ENCODE measurements around the gene SPATA9.
"Not testable (repeated sequence)": the region's sequence is repeated elsewhere in the genome, so short reads cannot be mapped to it uniquely, and the experiment has no call there.

The SPATA9 gene

DNA sequence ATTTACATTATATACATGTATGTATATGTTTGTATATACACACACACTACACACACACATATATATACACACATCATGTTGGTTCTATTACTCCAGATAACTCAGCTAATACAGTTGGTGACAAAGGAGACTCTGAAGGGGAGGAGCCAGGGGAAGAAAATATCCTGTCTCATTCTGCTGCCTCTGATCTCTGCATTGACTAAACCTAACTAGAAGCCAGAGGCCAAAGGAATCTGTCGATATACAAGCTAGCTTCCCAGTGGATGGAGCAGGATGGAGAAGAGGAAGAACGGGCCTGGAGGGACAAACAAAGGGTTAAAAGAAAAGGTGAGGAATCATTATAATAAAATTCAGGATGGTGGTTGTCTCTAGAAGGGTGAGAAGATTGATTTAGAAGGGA, 34.6 kb upstream of the SPATA9 start:
- no peak for DNase-seq

DNA sequence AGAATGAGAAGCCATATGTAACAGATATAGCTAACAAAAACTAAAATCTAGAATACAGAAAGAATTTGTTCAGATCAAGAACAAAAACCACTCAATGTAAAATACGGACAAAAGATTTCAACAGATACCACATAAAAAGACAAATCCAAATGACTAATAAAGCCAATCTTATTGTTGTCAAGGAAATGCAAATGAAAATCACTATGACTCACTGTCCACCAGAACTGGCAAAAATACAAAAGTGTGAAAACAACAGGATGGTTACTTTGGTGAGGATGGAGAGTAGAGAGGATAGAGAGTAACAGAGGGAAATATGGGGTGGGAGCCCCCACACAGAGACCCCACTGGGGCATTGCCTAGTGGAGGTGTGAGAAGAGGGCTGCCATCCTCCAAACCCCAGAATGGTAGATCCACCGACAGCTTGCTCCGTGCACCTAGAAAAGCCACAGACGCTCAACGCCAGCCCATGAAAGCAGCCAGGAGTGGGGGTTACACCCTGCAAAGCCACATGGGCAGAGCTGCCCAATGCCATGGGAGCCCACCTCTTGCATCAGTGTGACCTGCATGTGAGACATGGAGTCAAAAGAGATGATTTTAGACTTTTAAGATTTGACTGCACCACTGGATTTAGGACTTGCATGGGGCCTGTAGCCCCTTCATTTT, 33.1 kb upstream of the SPATA9 start:
- DNase-seq, result no peak

DNA sequence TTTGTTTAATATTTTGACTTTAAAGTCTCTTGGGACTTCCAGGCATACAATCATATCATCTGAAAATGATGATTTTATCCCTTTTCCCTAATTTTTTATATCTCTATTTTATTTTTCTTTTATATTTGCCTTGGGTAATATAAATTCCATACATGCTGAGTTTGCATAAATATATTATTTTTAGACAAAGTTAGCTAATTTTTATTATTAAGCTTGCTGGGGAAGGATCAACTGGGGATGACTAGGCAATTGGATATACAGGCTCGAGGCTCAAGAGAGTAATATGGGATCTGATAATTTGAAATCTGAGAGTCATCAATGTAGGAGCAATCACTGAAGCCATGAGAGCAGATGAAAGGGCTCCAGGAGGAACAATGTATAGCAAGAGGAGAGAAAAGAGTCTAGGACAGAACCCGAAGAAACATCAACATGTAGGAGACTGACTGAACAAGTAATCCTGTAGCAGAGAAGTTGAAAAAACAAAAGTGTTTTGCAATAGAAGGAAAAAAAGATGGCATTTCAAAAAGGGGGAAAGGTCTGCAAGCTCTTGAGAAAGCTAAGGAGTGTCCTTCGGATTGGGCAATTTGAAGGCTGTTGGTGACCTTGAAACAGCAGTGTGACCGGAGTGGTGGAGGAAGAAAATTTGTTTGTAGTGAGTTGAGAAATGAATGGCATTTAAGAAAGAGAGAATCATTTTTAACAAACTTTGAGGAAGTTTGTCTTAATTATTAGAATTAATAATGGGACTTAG, 31.3 kb upstream of the SPATA9 start:
- DNase-seq, result no peak

GRCh38 chr5:95713246-95713645, 30.5 kb upstream of the SPATA9 start:
- DNase-seq, result not testable (repeated sequence)

DNA sequence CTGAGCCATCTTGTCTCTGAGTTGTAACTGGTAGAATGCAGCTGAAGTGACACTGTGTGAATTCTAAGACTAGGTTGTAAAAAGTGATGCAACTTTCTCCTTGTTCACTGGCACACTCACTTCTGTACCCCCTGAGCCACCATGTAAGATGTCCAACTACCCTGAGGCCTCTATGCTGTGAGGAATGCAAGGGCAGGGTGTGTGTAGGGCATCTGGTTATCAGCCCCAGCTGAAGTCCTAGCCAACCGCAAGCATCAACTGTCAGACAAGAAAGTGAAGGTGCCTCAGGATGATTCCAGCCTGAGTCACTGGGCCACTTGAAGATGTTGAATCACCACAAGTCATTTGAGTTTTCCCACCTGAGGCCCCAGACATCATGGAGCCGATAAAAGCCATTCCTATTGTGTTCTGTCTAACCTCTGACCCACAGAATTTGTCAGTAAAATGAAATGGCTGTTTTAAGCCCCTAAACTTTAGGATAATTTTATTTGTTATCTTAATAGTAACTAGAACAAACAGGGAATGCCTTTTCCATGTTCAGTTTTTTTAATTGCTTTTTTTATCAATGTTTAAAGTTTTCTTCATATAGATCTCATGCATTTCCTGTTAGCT, 29.7 kb upstream of the SPATA9 start:
- DNase-seq, result no peak

GRCh38 chr5:95711501-95712346, 28.9 kb upstream of the SPATA9 start:
- no peak for DNase-seq

GRCh38 chr5:95710651-95711500, 28.1 kb upstream of the SPATA9 start:
- DNase-seq, result not testable (repeated sequence)

- DNase-seq, result no peak
Measured at GRCh38 chr5:95709967-95710650, 27.3 kb upstream of the SPATA9 start.

DNA sequence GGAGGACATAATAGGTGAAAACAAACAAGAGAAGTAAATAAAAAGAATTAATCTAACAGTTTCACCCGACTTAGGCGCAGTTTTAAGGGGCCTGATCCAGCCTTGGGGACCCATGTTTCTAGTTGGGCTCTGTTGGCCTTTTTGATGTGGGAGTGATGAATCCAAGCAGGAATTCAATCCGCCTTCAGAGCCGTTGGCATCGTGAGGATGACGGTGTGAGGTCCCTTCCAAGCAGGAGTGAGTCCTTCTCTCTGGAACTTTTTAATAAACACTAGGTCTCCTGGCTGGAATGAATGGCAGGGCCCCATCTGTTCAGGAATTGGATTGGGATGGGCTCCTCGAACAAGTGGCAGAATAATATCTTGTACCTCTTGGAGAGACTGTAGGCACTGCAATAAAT, 26.1 kb upstream of the SPATA9 start:
- DNase-seq, result no peak

DNA sequence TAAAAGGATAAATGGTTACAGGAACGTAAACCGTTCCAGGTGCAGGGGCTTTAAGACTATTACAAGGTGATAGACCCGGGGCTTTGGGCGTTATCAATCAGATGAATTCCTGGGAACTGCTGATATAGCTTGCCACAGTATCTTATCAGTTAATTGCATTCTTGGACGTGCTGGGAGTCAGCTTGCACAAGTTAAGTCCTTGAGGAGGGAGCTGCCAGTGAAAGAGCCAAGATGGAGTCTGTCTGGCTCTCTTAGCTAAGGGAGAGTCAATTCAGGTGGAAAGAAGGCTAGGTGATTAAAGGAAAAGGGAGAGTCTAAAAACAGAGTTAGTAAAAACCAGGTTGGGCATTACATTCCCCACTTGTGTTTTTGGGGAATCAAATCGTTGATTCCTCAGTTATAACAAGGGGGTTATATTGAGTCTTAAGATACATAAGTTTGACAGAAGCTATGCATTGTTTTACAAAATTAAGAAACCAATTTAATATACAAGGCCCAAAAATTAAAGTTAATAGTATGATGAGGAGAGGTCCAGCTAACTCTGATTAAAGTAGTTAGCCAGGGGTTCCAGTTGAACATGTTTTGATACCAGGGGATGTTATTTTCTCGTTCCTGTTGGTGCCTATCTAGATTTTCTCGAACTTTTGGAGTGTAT, 24.9 kb upstream of the SPATA9 start:
- DNase-seq, result not testable (repeated sequence)

- no peak for DNase-seq
Measured at GRCh38 chr5:95707055-95707454, 24.3 kb upstream of the SPATA9 start.

DNA sequence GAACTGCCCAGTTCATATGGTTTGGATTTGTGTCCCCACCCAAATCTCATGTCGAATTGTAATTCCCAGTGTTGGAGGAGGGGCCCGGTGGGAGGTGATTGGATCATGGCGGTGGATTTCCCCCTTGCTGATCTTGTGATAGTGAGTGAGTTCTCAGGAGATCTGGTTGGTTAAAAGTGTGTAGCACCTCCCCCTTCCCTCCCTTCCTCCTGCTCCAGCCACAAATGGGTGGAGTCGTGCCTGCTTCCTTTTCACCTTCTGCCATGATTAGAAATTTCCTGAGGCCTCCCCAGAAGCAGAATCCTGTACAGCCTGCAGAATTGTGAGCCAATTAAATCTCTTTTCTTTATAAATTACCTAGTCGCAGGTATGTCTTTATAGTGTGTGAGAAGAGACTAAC, 23.4 kb upstream of the SPATA9 start:
- DNase-seq, result not testable (repeated sequence)

- no peak for DNase-seq
Measured at GRCh38 chr5:95704150-95704549, 21.4 kb upstream of the SPATA9 start.

GRCh38 chr5:95701074-95701473, 18.3 kb upstream of the SPATA9 start:
- no peak for DNase-seq

DNA sequence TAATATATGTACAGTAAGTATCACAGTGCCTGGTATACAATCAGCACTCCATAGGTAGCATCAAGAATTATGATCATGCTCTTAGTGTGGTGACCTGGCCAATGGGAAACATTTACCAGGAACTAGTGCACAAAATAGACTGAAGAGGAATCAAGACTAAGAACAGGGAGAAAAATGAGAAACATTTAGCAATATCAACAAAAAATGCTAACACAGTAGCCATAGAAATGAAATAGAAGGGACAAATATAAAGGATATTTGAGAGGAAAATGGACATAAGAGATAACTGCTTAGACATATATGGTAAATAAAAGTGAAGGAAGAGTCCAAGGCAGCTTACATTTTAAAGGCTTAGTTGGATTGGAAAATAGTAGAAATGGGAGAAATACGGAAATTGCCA, 16.5 kb upstream of the SPATA9 start:
- DNase-seq, result no peak

- no peak for DNase-seq
Measured at GRCh38 chr5:95697781-95698681, 15.2 kb upstream of the SPATA9 start.

DNA sequence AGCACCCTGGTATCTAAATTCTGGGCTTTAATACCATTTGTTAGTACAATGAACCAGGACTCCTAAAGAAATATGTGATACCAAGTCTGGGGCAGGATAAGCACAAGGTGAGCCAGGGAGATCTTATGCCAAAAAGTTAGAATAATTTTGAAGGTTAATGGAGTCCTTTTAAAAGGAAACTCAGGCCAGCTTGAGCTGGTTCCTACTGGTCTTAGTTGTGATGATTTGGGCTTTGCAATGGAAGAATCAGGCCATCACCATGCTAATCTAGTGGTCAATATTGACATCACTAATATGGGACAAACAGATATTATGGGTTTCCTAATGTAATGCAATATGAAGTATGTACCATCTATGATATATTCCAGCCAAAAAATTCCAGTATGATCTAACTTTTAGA, 7.5 kb upstream of the SPATA9 start:
- no peak for DNase-seq

GRCh38 chr5:95689680-95690079, 6.9 kb upstream of the SPATA9 start:
- DNase-seq, result no peak

DNA sequence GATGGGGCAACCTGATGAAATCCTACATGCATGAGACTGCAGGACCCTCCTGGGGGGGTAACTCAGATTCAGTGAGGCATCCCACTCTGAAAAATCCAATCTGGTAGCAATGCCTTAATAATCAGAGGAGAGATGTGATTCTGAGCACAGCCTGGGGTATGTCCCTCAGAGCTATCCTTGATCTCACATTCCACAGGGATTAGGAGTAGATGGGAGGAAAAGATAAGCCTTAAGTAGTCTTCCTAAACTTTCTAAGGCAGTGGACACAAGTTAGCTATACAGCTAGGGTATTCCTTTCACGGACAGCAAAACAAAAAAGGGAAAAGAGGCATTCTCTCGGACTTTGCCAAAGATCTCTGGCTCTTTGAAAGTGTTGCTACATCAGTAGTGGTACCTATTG, 3.9 kb upstream of the SPATA9 start:
- DNase-seq, result no peak

DNA sequence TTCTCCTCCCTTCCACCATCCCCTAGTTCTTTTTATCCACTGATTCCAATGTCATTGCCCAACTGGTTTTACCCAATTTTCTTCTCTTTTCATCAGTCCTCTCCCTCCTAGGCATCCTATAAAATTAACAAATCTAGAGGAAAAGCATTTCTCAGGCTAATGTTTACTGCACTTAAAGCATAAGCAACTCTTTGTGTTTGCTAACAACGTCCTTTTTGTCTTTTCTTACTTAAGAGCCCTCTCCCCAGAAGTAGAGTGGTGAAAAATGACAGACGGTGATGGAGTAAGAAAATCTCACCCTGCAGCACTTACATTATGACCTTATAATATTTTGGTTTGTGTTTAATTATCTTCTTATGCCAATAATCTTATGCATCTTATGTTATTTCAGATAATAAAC, 1.6 kb upstream of the SPATA9 start:
- no peak for DNase-seq
